ENCODE data around the gene TRABD. TPM values are rescaled to one million over a fixed set of nuclear protein-coding genes. Genes with fewer than 3 reads are reported as not detected.

The TRABD gene, protein sequence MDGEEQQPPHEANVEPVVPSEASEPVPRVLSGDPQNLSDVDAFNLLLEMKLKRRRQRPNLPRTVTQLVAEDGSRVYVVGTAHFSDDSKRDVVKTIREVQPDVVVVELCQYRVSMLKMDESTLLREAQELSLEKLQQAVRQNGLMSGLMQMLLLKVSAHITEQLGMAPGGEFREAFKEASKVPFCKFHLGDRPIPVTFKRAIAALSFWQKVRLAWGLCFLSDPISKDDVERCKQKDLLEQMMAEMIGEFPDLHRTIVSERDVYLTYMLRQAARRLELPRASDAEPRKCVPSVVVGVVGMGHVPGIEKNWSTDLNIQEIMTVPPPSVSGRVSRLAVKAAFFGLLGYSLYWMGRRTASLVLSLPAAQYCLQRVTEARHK
- 11.2 and 15.6 TPM in 2 replicates for total RNA-seq

DNA sequence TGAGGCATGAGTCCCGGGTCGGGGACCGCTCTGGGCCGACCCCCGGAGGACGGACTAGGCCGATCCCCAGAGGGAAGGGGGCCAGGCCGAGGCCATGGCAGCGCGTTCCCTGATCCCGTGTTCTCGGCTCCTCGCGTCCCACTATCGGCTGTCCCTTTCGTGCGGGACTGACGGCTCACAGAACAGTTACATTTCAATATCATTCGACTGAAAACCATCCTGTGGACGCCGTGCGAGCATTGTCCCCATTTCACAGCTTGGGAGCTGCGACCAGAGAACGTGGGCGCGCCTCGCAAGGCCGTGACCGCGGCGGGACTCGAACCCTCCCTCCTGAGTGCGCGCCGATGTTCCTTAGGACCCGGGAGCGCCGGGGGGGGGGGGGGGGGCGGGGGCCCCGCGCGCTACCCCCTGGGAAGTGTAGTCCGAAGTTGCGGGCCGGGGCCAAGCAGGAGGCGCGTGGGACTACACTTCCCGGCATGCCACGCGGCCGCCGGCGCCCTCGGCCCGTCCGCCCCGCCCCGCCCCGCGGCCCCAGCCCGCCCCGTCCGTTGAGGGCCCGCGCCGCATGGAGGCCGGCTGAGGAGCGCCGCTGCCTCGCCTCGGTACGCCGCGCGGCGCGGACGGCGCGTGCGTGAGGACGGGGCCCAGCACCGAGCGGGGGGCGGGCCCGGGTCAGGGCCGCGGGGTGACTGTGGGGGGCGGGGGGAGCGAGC, at the start of gene TRABD:
Gene TRABD (plus strand): TSS at position 539 of the 713 bp plus-strand sequence. CDS start 7,148 bp downstream, outside the sequence.

DNA sequence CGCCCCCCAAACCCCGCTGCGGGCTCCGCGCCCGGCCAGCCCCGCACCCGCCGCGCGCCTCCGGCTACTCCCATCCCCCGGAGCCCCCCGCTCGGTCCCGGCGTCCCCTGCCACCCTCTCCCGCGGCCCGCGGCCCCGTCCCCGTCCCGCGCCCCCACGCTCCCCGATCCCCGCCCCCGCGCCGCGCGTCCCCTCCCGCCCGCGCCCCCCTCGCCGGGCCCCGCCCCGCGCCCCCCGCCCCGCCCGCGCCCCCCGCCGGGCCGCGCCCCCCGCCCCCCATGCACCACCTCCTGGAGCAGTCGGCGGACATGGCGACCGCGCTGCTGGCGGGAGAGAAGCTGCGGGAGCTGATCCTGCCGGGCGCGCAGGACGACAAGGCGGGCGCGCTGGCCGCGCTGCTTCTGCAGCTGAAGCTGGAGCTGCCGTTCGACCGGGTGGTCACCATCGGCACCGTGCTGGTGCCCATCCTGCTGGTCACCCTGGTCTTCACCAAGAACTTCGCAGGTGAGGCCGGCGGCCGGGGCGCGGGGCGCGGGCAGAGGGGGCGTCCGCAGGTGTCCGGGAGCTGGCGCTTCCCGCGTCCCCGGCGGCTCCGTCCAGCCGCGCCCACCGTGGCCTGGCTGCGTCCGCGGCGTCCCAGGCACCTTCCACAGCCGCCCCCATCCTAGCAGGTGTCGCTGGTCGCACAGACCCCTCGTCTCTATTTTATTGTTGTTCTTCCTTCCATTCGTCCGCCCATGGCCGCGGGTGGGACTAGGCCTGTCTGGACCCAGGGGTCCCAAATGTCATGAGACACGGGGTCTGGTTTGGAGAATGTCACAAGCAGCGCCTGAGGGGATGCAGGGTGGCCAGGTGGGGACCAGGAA, 15.0 kb upstream of the TRABD start, which contains the start of gene PANX2:
Gene PANX2 (plus strand): TSS at position 279 of the 866 bp plus-strand sequence. CDS start 0 bp downstream, at position 279.

DNA sequence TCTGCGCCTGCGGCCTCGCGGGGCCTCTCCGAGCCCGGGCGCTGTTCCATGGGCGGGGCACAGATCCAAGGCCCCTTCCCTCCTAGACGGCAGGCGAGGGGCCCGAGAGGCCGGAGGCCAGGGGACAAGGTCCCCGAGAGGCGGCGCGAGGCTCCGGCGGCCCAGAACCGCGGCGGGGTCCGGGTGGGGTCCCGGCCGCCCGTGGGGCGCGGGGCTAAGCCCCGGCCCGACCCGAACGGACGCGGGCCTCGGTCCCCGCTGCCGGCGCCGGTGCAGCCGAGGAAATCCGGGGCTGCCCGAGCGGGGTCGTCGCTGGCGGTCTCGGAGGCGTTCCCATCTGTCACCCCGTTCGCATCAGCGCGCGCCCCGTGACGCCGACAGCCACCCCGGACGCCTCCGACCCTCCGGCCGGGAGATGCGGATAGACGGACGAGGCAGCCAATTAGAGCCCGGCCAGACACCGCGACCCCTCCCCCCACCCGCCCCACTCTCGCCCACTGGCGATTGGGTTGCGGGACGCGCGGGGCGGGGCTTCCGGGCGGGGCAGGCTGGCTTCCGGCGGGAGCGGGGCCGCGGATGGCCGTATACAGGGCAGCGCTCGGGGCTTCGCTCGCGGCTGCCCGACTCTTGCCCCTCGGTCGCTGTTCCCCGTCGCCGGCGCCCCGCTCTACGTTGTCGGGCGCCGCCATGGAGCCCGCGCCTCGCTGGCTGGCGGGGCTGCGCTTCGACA, 14.9 kb downstream of the TRABD start, which contains the start of gene SELENOO:
Gene SELENOO (plus strand): TSS at position 551 of the 730 bp plus-strand sequence. CDS start 26 bp downstream, at position 577.

DNA sequence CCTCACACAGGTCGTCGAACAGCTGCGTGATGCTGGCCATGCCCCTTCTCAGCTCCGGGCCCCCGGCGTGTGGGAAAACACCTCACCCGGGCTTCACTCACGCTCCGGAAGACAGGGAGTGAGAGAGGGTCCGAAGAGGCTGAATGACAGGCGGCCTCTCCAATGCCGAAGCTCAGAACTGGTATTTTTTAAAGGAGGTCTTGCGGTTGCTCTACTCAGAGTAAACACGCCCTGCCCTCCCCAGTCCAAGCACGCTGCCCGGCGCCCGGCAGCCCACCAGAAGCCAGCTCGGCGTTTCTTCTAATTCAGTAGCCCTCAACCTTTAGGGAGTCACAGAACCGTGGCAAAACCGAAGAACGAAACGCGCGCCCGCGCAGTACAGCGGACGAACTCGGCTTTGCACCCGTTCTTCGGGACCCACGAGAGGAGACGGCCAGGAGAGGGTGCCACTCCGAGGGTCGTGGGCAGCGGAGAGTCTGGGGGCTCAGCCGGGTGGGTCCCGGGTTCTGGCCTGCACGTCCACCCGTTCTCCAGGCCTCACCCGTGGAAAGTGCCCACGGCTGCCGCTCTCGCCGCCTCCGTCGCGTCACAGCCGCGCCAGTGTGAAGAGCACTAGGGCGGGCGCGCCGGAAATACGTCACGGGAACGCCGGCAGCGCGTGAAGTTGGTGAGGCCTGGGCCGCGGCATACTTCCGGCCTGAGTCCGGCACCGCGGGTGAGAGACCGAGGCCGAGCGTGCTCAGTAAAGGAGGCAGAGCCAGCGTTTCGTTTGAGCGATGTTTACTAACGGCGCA, 58.9 kb downstream of the TRABD start, which contains the start of gene TUBGCP6:
Gene TUBGCP6 (minus strand): TSS at position 604 of the 794 bp plus-strand sequence. CDS start 564 bp downstream, at position 40.

Other genes with a start within 250 kb of the TRABD start
- gene PIM3, start 225.1 kb upstream of the TRABD start, total RNA-seq, result 147 and 270 TPM in 2 replicates
- under 0.01 TPM in 1 of 2 replicates, not detected in the other for gene IL17REL, start 173.1 kb upstream of the TRABD start, total RNA-seq
- gene TTLL8, start 127.6 kb upstream of the TRABD start, total RNA-seq, result not detected in 2 replicates
- gene MLC1, start 100.5 kb upstream of the TRABD start, total RNA-seq, result not detected in 2 replicates
- gene MOV10L1, start 95.9 kb upstream of the TRABD start, total RNA-seq, result 26.8 and 32.8 TPM in 2 replicates
- 0.22 and 0.26 TPM in 2 replicates for gene PANX2, start 15.2 kb upstream of the TRABD start, total RNA-seq
- 13.8 and 16.8 TPM in 2 replicates for gene SELENOO, start 15.1 kb downstream of the TRABD start, total RNA-seq
- gene TUBGCP6, start 59.1 kb downstream of the TRABD start, total RNA-seq, result 19.6 and 20.5 TPM in 2 replicates
- gene HDAC10, start 65.4 kb downstream of the TRABD start, total RNA-seq, result 12.8 and 14.9 TPM in 2 replicates
- 55.0 and 57.7 TPM in 2 replicates for gene MAPK12, start 75.8 kb downstream of the TRABD start, total RNA-seq
- 17.6 and 19.6 TPM in 2 replicates for gene MAPK11, start 84.5 kb downstream of the TRABD start, total RNA-seq
- 53.4 and 59.0 TPM in 2 replicates for gene PLXNB2, start 121.7 kb downstream of the TRABD start, total RNA-seq
- 1.3 and 1.5 TPM in 2 replicates for gene DENND6B, start 141.1 kb downstream of the TRABD start, total RNA-seq
- 46.8 and 50.2 TPM in 2 replicates for gene PPP6R2, start 157.4 kb downstream of the TRABD start, total RNA-seq

All from dermis lymphatic vessel endothelial cell (primary cell).